ENCODE results near the gene MED16. TPM values are rescaled to one million over a fixed set of nuclear protein-coding genes. Genes with fewer than 3 reads are reported as not detected.

MED16 gene
- total RNA-seq, 1 donor from 2014 or later, result 41.4 TPM

DNA sequence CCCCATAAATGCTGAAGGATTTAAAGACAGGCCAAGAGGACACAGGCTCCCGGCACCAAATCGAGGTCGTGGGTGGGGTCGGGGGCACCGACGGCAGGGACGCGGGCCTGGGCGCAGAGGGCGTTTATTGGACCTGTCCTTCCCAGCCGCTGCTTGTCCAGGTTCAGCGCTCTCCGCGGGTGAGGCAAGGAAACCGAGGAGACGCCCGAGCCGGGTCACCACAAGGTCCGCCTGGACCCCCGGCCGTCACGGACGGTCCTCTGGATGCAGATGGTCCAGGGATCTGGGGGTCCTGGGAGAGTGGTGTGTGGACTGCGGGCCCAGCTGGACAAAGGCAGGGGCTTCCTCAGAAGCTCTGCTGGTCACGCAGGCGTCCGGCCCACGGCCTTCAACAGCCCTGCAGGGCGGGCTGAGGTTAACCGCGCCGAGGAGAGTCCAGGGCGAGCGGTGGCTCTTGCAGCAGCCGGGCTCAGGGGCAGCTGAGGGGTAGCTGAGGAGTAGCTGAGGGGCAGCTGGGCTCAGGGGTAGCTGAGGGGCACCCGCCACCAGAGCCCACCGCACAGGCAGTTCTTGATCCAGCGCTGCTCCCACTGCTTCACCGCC lies 25.0 kb downstream of the MED16 start:
- H3K4me1 Mint-ChIP-seq (ENCODE audit: low read depth, unreplicated experiment), result peaks cover 2% of the 10 kb centered on the region
- FAIRE-seq, result no peak
- peaks cover 26% of the 10 kb centered on the region for H4K20me1 ChIP-seq (ENCODE audit: insufficient read depth, low read length)
- TF ChIP-seq EZH2 (IDR thresholded peaks at IDR 0.05; ENCODE audit: insufficient read depth, low read length), result no peak
- TF ChIP-seq, protein P1, sequence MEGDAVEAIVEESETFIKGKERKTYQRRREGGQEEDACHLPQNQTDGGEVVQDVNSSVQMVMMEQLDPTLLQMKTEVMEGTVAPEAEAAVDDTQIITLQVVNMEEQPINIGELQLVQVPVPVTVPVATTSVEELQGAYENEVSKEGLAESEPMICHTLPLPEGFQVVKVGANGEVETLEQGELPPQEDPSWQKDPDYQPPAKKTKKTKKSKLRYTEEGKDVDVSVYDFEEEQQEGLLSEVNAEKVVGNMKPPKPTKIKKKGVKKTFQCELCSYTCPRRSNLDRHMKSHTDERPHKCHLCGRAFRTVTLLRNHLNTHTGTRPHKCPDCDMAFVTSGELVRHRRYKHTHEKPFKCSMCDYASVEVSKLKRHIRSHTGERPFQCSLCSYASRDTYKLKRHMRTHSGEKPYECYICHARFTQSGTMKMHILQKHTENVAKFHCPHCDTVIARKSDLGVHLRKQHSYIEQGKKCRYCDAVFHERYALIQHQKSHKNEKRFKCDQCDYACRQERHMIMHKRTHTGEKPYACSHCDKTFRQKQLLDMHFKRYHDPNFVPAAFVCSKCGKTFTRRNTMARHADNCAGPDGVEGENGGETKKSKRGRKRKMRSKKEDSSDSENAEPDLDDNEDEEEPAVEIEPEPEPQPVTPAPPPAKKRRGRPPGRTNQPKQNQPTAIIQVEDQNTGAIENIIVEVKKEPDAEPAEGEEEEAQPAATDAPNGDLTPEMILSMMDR (IDR thresholded peaks at IDR 0.05; ENCODE audit: insufficient read depth, low read depth, low read length), result no peak
- H3K27me3 Mint-ChIP-seq (ENCODE audit: low read depth, unreplicated experiment), result no peaks in the 10 kb centered on the region
- DNase-seq (ENCODE audit: low read depth), result no peak
- H3K9me3 Mint-ChIP-seq (ENCODE audit: unreplicated experiment), result no peaks in the 10 kb centered on the region
- no peak overlapping the region for H3K27ac ChIP-seq (ENCODE audit: low read depth, low read length)
- no peaks in the 10 kb centered on the region for H3K36me3 ChIP-seq (ENCODE audit: insufficient read depth, low read length)
- peaks cover 19% of the 10 kb centered on the region for H3K4me1 ChIP-seq (ENCODE audit: insufficient read depth, low read length)
- H3K27me3 ChIP-seq (ENCODE audit: insufficient read depth, low read length), result no peaks in the 10 kb centered on the region
- H3K4me3 ChIP-seq (ENCODE audit: insufficient read depth, low read depth, low read length), result no peak overlapping the region
- no peaks in the 10 kb centered on the region for H3K79me2 ChIP-seq (ENCODE audit: insufficient read depth, low read length)
- peaks cover 9% of the 10 kb centered on the region for H3K36me3 Mint-ChIP-seq (ENCODE audit: low read depth, unreplicated experiment)
- H3K4me3 Mint-ChIP-seq (ENCODE audit: unreplicated experiment), result no peak overlapping the region
- H2AFZ ChIP-seq (ENCODE audit: low read depth, low read length), result no peak overlapping the region
- no peaks in the 10 kb centered on the region for H3K9me3 ChIP-seq (ENCODE audit: insufficient read depth, low read depth, low read length)
- no peak overlapping the region for H3K9ac ChIP-seq (ENCODE audit: low read length)
- no peak overlapping the region for H3K4me2 ChIP-seq (ENCODE audit: low read length)
- H3K27ac Mint-ChIP-seq (ENCODE audit: unreplicated experiment), result no peak overlapping the region

GRCh38 chr19:867301-867793 lies 25.6 kb downstream of the MED16 start:
- Histone ChIP-seq H3K36me3 (ENCODE audit: insufficient read depth, low read length) (no peaks in the 10 kb centered on the region), H3K9ac (ENCODE audit: low read length) (no peak overlapping the region), H4K20me1 (ENCODE audit: insufficient read depth, low read length) (peaks cover 26% of the 10 kb centered on the region), H3K9me3 (ENCODE audit: insufficient read depth, low read depth, low read length) (no peaks in the 10 kb centered on the region), H3K4me1 (ENCODE audit: insufficient read depth, low read length) (peaks cover 19% of the 10 kb centered on the region), H3K4me3 (ENCODE audit: insufficient read depth, low read depth, low read length) (no peak overlapping the region), H2AFZ (ENCODE audit: low read depth, low read length) (no peak overlapping the region), H3K27ac (ENCODE audit: low read depth, low read length) (no peak overlapping the region), H3K4me2 (ENCODE audit: low read length) (no peak overlapping the region), H3K79me2 (ENCODE audit: insufficient read depth, low read length) (no peaks in the 10 kb centered on the region), H3K27me3 (ENCODE audit: insufficient read depth, low read length) (no peaks in the 10 kb centered on the region)
- no peaks in the 10 kb centered on the region for H3K9me3 Mint-ChIP-seq (ENCODE audit: unreplicated experiment)
- peaks cover 2% of the 10 kb centered on the region for H3K4me1 Mint-ChIP-seq (ENCODE audit: low read depth, unreplicated experiment)
- H3K36me3 Mint-ChIP-seq (ENCODE audit: low read depth, unreplicated experiment), result peaks cover 9% of the 10 kb centered on the region
- H3K27ac Mint-ChIP-seq (ENCODE audit: unreplicated experiment), result no peak overlapping the region
- TF ChIP-seq EZH2 (IDR thresholded peaks at IDR 0.05; ENCODE audit: insufficient read depth, low read length), result no peak
- TF ChIP-seq, protein P1 (IDR thresholded peaks at IDR 0.05; ENCODE audit: insufficient read depth, low read depth, low read length), result no peak
- H3K4me3 Mint-ChIP-seq (ENCODE audit: unreplicated experiment), result no peak overlapping the region
- H3K27me3 Mint-ChIP-seq (ENCODE audit: low read depth, unreplicated experiment), result no peaks in the 10 kb centered on the region
- FAIRE-seq (no peak), DNase-seq (ENCODE audit: low read depth) (no peak)

- Histone ChIP-seq H3K9me3 (ENCODE audit: insufficient read depth, low read depth, low read length) (no peaks in the 10 kb centered on the region), H3K79me2 (ENCODE audit: insufficient read depth, low read length) (no peaks in the 10 kb centered on the region), H3K27ac (ENCODE audit: low read depth, low read length) (no peak overlapping the region), H3K4me2 (ENCODE audit: low read length) (no peak overlapping the region), H3K9ac (ENCODE audit: low read length) (no peak overlapping the region), H4K20me1 (ENCODE audit: insufficient read depth, low read length) (peaks cover 26% of the 10 kb centered on the region), H2AFZ (ENCODE audit: low read depth, low read length) (no peak overlapping the region), H3K27me3 (ENCODE audit: insufficient read depth, low read length) (no peaks in the 10 kb centered on the region), H3K4me1 (ENCODE audit: insufficient read depth, low read length) (peaks cover 19% of the 10 kb centered on the region), H3K4me3 (ENCODE audit: insufficient read depth, low read depth, low read length) (no peak overlapping the region), H3K36me3 (ENCODE audit: insufficient read depth, low read length) (no peaks in the 10 kb centered on the region)
- FAIRE-seq (no peak), DNase-seq (ENCODE audit: low read depth) (no peak)
- peaks cover 2% of the 10 kb centered on the region for H3K4me1 Mint-ChIP-seq (ENCODE audit: low read depth, unreplicated experiment)
- H3K36me3 Mint-ChIP-seq (ENCODE audit: low read depth, unreplicated experiment), result peaks cover 9% of the 10 kb centered on the region
- no peaks in the 10 kb centered on the region for H3K9me3 Mint-ChIP-seq (ENCODE audit: unreplicated experiment)
- TF ChIP-seq EZH2 (IDR thresholded peaks at IDR 0.05; ENCODE audit: insufficient read depth, low read length), result no peak
- TF ChIP-seq, protein P1 (IDR thresholded peaks at IDR 0.05; ENCODE audit: insufficient read depth, low read depth, low read length), result no peak
- no peak overlapping the region for H3K27ac Mint-ChIP-seq (ENCODE audit: unreplicated experiment)
- H3K4me3 Mint-ChIP-seq (ENCODE audit: unreplicated experiment), result no peak overlapping the region
- H3K27me3 Mint-ChIP-seq (ENCODE audit: low read depth, unreplicated experiment), result no peaks in the 10 kb centered on the region
Observed at GRCh38 chr19:866769-867300, 26.2 kb downstream of the MED16 start.

Measured in astrocyte (in vitro differentiated cells and primary cell).